ENCODE data around the gene SPSB1.

- TF ChIP-seq ZNF274 (IDR thresholded peaks at IDR 0.05; ENCODE audit: low read depth, low read length) (no peak), SUZ12 (IDR thresholded peaks at IDR 0.05; ENCODE audit: extremely low read depth, insufficient read depth, insufficient read length) (no peak), YY1 (IDR thresholded peaks at IDR 0.05; ENCODE audit: insufficient read depth, insufficient read length) (no peak)
These were observed 7.9 kb downstream of the SPSB1 start for GRCh38 chr1:9300573-9300972.

Data from NT2/D1 (cell line).